HepG2 (cell line): ENCODE measurements around the gene MEGF6. TPM values are rescaled to one million over a fixed set of nuclear protein-coding genes. Genes with fewer than 3 reads are reported as not detected.

ENCODE experiments used
- ARID4A ChIP-seq: sonication (generic); formaldehyde crosslinking; IDR thresholded peaks from 2 replicates; pipeline ENCODE4 v1.5.0; 2020; ENCODE audit warnings: mild to moderate bottlenecking, missing genetic modification reagents, borderline replicate concordance
- ATF2 ChIP-seq: sonication (generic); formaldehyde crosslinking; IDR thresholded peaks from 2 replicates; pipeline ENCODE4 v1.4.0; 2020; ENCODE audit warnings: missing genetic modification reagents
- DR1 ChIP-seq: sonication (generic); formaldehyde crosslinking; IDR thresholded peaks from 2 replicates; pipeline ENCODE4 v1.8.0; 2021; ENCODE audit warnings: mild to moderate bottlenecking, missing genetic modification reagents, inconsistent platforms
- KLF13 ChIP-seq: sonication (generic); formaldehyde crosslinking; IDR thresholded peaks from 2 replicates; pipeline ENCODE4 v1.4.0; 2020; ENCODE audit warnings: mild to moderate bottlenecking, missing genetic modification reagents
- LBX2 ChIP-seq: sonication (generic); formaldehyde crosslinking; IDR thresholded peaks from 2 replicates; pipeline ENCODE4 v1.5.0; 2020; ENCODE audit warnings: missing genetic modification reagents, mild to moderate bottlenecking, borderline replicate concordance
- NR2F1 ChIP-seq, 2 experiments: fragments of 450-650 bp in 1 of 2; formaldehyde crosslinking in 1 of 2; IDR thresholded peaks; 2 replicates each; pipeline versions ENCODE4 v1.5.0 to v1.6.1; 2016 to 2020; ENCODE audit warnings: mild to moderate bottlenecking in 1 of 2, missing compliant biosample characterization in 1 of 2, missing genetic modification reagents in 1 of 2, moderate library complexity in 1 of 2
- SAP130 ChIP-seq: IDR thresholded peaks from 2 replicates; pipeline ENCODE4 v1.6.1; 2016; ENCODE audit warnings: low read depth
- TGIF2 ChIP-seq: IDR thresholded peaks from 2 replicates; pipeline ENCODE4 v1.6.1; 2016; ENCODE audit warnings: control low read depth, missing compliant biosample characterization
- YEATS4 ChIP-seq: sonication (generic); formaldehyde crosslinking; IDR thresholded peaks from 2 replicates; pipeline ENCODE4 v1.4.0; 2020; ENCODE audit warnings: missing genetic modification reagents, borderline replicate concordance
- ZBTB44 ChIP-seq: sonication (generic); formaldehyde crosslinking; IDR thresholded peaks from 2 replicates; pipeline ENCODE4 v1.4.0; 2020; ENCODE audit warnings: missing genetic modification reagents
- ZNF432 ChIP-seq: sonication (generic); formaldehyde crosslinking; IDR thresholded peaks from 2 replicates; pipeline ENCODE4 v1.5.0; 2020; ENCODE audit warnings: missing genetic modification reagents, mild to moderate bottlenecking, borderline replicate concordance
- ZNF564 ChIP-seq: sonication (generic); formaldehyde crosslinking; IDR thresholded peaks from 2 replicates; pipeline ENCODE4 v1.8.1; 2023; ENCODE audit warnings: mild to moderate bottlenecking, missing genetic modification reagents
- ZNF644 ChIP-seq: IDR thresholded peaks from 2 replicates; pipeline ENCODE4 v1.6.1; 2016; ENCODE audit warnings: low read depth
- ZNF687 ChIP-seq: sonication (generic); formaldehyde crosslinking; IDR thresholded peaks from 2 replicates; pipeline ENCODE4 v1.5.1; 2020; ENCODE audit warnings: mild to moderate bottlenecking, missing genetic modification reagents, moderate library complexity
- ZNF749 ChIP-seq: sonication (generic); formaldehyde crosslinking; IDR thresholded peaks from 2 replicates; pipeline ENCODE4 v1.8.0; 2022; ENCODE audit warnings: mild to moderate bottlenecking, missing genetic modification reagents, moderate library complexity, borderline replicate concordance
- ZNF777 ChIP-seq: sonication (generic); formaldehyde crosslinking; IDR thresholded peaks from 2 replicates; pipeline ENCODE4 v1.4.0; 2020; ENCODE audit warnings: missing genetic modification reagents
- polyA plus RNA-seq, 8 experiments: library from polyadenylated mRNA; depleted of rRNA in 3 of 8; stranded (reverse) in 7 of 8; unstranded in 1 of 8; fragments of >200 nt; fragmentation: Illumina TruSeq in 4 of 8; extraction: Trizol in 4 of 8; gene quantifications; 2 replicates each; pipeline versions ENCODE4 v1.2.1 to v1.2.3, GENCODE V29; 2011 to 2016; ENCODE audit warnings: low read depth in 4 of 8, missing spikeins in 1 of 8, mixed read lengths in 1 of 8; ENCODE audit not compliant: insufficient read depth in 1 of 8
- total RNA-seq, 5 experiments: library from RNA; depleted of rRNA; stranded (reverse); fragments of >200 nt; fragmentation: Illumina TruSeq; extraction: Trizol; gene quantifications; 2 replicates each; pipeline ENCODE4 v1.2.3, GENCODE V29; 2016; ENCODE audit warnings: low read depth in 1 of 5

The MEGF6 gene
- total and polyA plus RNA-seq, 2 of the 13 experiments (the other 11 are each of a cell fraction or from before 2014, with no cell fraction given): 1.9 TPM

- TF ChIP-seq ZNF687 (peak; percentile 26; the same call in 1 of the 2 replicates), NR2F1 (CRISPR knock-in tag; IDR thresholded peaks at IDR 0.05) (no peak), KLF13 (CRISPR knock-in tag) (no peak), ZNF777 (peak; percentile 33; the same call in 1 of the 2 replicates), ZNF432 (CRISPR knock-in tag) (no peak), SAP130 (CRISPR knock-in tag) (peak; percentile 35; the same call in 1 of the 2 replicates), ZBTB44 (CRISPR knock-in tag) (peak; percentile 76; the same call in 1 of the 2 replicates), LBX2 (0 out of 2 replicates have a peak, but pooled peaks have one; percentile 24), ZNF749 (CRISPR knock-in tag) (0 out of 2 replicates have a peak, but pooled peaks have one; percentile 28), ATF2 (no peak), ZNF564 (0 out of 2 replicates have a peak, but pooled peaks have one; percentile 25), ZNF644 (CRISPR knock-in tag) (no peak), ARID4A (CRISPR knock-in tag) (0 out of 2 replicates have a peak, but pooled peaks have one; percentile 21), YEATS4 (no peak), DR1 (CRISPR knock-in tag) (no peak), TGIF2 (CRISPR knock-in tag) (no peak)
Measured at GRCh38 chr1:3501856-3502640, 109.3 kb downstream of the MEGF6 start (continued).
